IPS-18a (cell line): ENCODE results near the gene CDC42EP3.
A peak's percentile ranks its signal among the peaks of the same experiment; 100 is the strongest.

Source experiments
- H3K27ac ChIP-seq: one replicate; pipeline ENCODE4 v1.5.1; 2013; ENCODE audit warnings: low read length
- H3K27me3 ChIP-seq: one replicate; pipeline ENCODE4 v1.6.1; 2013; ENCODE audit warnings: mild to moderate bottlenecking, low read length; ENCODE audit not compliant: control insufficient read depth, insufficient read depth
- H3K36me3 ChIP-seq: one replicate; pipeline ENCODE4 v1.6.1; 2013; ENCODE audit warnings: low read depth, low read length; ENCODE audit not compliant: control insufficient read depth
- H3K4me1 ChIP-seq: one replicate; pipeline ENCODE4 v1.6.1; 2013; ENCODE audit warnings: low read depth, low read length; ENCODE audit not compliant: control insufficient read depth
- H3K4me3 ChIP-seq: one replicate; pipeline ENCODE4 v1.5.1; 2013; ENCODE audit warnings: low read length
- H3K9ac ChIP-seq: one replicate; pipeline ENCODE4 v1.6.1; 2013; ENCODE audit warnings: mild to moderate bottlenecking, low read length, moderate library complexity
- H3K9me3 ChIP-seq: one replicate; pipeline ENCODE4 v1.6.1; 2013; ENCODE audit warnings: low read depth, low read length; ENCODE audit not compliant: control insufficient read depth

The CDC42EP3 gene

GRCh38 chr2:37681587-37681986, 10.1 kb upstream of the CDC42EP3 start:
- Histone ChIP-seq H3K4me3 (no peak overlapping the region), H3K9me3 (no peaks in the 10 kb centered on the region), H3K9ac (no peak overlapping the region), H3K4me1 (peaks cover 3% of the 10 kb centered on the region), H3K27me3 (no peaks in the 10 kb centered on the region), H3K36me3 (no peaks in the 10 kb centered on the region), H3K27ac (no peak overlapping the region)

GRCh38 chr2:37679072-37679695, 7.7 kb upstream of the CDC42EP3 start:
- no peaks in the 10 kb centered on the region for H3K36me3 ChIP-seq
- H3K4me1 ChIP-seq, result peaks cover 25% of the 10 kb centered on the region
- no peak overlapping the region for H3K9ac ChIP-seq
- H3K9me3 ChIP-seq, result no peaks in the 10 kb centered on the region
- no peak overlapping the region for H3K4me3 ChIP-seq
- no peak overlapping the region for H3K27ac ChIP-seq
- H3K27me3 ChIP-seq, result no peaks in the 10 kb centered on the region

GRCh38 chr2:37676274-37676673, 4.8 kb upstream of the CDC42EP3 start:
- no peak overlapping the region for H3K9ac ChIP-seq
- no peaks in the 10 kb centered on the region for H3K9me3 ChIP-seq
- peaks cover 26% of the 10 kb centered on the region for H3K4me1 ChIP-seq
- H3K36me3 ChIP-seq, result no peaks in the 10 kb centered on the region
- no peak overlapping the region for H3K27ac ChIP-seq
- H3K4me3 ChIP-seq, result peak overlapping the region; percentile 0
- H3K27me3 ChIP-seq, result no peaks in the 10 kb centered on the region

GRCh38 chr2:37674946-37675345, 3.5 kb upstream of the CDC42EP3 start:
- Histone ChIP-seq H3K36me3 (no peaks in the 10 kb centered on the region), H3K27ac (no peak overlapping the region), H3K27me3 (peaks cover 6% of the 10 kb centered on the region), H3K4me3 (no peak overlapping the region), H3K4me1 (peaks cover 28% of the 10 kb centered on the region), H3K9ac (no peak overlapping the region), H3K9me3 (no peaks in the 10 kb centered on the region)

- peak overlapping the region; percentile 97 for H3K4me3 ChIP-seq
- peaks cover 39% of the 10 kb centered on the region for H3K4me1 ChIP-seq
- no peaks in the 10 kb centered on the region for H3K9me3 ChIP-seq
- peaks cover 6% of the 10 kb centered on the region for H3K27me3 ChIP-seq
- H3K9ac ChIP-seq, result peak overlapping the region; percentile 77
- H3K36me3 ChIP-seq, result no peaks in the 10 kb centered on the region
- H3K27ac ChIP-seq, result no peak overlapping the region
These were observed 1.4 kb upstream of the CDC42EP3 start for GRCh38 chr2:37672870-37673184.

DNA sequence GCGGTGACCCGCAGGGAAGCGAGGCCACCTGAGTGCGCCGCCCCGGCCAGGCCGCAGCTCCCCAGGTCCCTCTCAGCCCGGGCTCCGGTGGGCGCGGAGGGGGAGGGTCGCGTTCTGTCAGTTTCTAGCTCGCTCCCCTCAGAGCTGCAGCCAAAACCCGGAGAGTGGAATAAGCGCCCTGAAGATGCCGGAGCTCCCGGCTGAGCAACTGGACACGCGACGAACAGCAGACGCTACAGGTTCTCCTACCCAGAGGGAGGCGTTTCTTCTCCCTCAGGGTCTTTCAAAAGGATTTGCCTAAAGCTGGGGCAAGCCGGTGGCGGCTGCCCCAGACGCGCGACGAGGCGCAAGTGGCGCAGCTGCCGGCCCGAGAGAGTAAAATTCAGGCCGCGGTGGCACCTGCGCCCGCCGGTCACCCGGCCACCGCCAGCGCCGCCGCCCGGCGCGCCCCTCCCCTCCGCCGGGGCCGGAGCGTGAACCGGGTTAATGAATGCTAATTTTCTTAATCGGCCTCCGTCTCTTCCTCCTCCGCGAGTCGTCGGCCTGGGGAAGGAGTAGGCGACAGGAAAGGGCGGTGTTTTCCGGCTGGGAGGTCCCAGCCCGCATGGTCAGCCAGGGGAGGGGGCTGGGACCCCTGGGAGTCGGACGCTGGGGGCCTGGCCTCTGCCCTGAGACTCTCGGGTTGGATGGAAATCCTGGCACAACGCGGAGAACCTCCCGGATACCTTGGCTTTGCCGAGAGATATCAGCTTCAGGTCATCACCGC, 845 bp upstream of the CDC42EP3 start:
- Histone ChIP-seq H3K27me3 (peaks cover 6% of the 10 kb centered on the region), H3K4me3 (peak overlapping the region; percentile 97), H3K4me1 (peaks cover 39% of the 10 kb centered on the region), H3K36me3 (no peaks in the 10 kb centered on the region), H3K9me3 (no peaks in the 10 kb centered on the region), H3K9ac (peak overlapping the region; percentile 77), H3K27ac (no peak overlapping the region)

GRCh38 chr2:37671816-37672103, 318 bp upstream of the CDC42EP3 start:
- Histone ChIP-seq H3K27me3 (peaks cover 6% of the 10 kb centered on the region), H3K9me3 (no peaks in the 10 kb centered on the region), H3K4me1 (peaks cover 37% of the 10 kb centered on the region), H3K4me3 (peak overlapping the region; percentile 97), H3K36me3 (no peaks in the 10 kb centered on the region), H3K27ac (no peak overlapping the region), H3K9ac (peak overlapping the region; percentile 77)

- H3K4me1 ChIP-seq, result peaks cover 32% of the 10 kb centered on the region
- no peaks in the 10 kb centered on the region for H3K36me3 ChIP-seq
- no peak overlapping the region for H3K27ac ChIP-seq
These were observed 949 bp downstream of the CDC42EP3 start for GRCh38 chr2:37670378-37671008.

DNA sequence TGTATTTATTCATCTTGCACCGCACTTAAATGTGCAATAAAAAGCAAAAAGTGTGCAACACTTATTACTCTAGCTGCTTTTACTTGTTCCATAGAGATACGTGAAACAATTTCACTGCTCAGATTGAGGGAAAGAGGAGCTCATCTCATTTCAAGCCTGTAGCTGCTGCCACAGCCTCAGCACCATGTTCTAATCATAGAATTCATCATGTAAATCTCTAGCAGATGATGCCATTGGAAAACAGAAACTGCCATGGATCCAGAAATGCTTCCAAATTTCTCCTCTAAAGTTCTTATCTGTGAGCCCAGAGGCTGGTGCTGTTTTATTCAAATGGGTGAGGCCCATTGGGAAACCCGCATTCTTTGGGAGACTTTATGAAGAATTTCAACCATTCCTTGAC, 2.0 kb downstream of the CDC42EP3 start:
- Histone ChIP-seq H3K4me3 (peak overlapping the region; percentile 97), H3K9ac (no peak overlapping the region), H3K4me1 (peaks cover 23% of the 10 kb centered on the region), H3K36me3 (no peaks in the 10 kb centered on the region), H3K9me3 (no peaks in the 10 kb centered on the region), H3K27ac (no peak overlapping the region), H3K27me3 (peaks cover 6% of the 10 kb centered on the region)

More at GRCh38 chr2:37670378-37671008, 949 bp downstream of the CDC42EP3 start:
- Histone ChIP-seq H3K4me3 (peak overlapping the region; percentile 97), H3K9me3 (no peaks in the 10 kb centered on the region), H3K9ac (peak overlapping the region; percentile 54), H3K27me3 (peaks cover 6% of the 10 kb centered on the region)

DNA sequence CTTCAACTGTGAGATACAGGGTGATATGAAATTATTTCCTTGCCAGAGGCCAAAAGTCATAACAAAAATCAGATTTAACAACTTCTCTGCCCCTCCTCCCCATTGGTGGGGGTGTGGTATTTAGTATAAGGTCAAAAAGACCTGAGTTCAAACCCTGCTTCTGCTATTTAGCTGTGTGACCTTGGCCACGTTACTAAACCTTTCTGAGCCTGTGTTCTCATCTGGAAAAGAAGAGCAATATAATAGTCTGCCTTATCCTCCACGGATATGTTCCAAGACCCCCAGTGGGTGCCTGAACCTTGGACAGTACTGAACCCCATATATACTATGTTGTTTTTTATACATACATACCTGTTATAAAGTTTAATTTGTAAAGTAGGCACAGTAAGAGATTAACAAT, 3.7 kb downstream of the CDC42EP3 start:
- H3K4me3 ChIP-seq, result no peak overlapping the region
- H3K27me3 ChIP-seq, result peaks cover 6% of the 10 kb centered on the region
- H3K9me3 ChIP-seq, result no peaks in the 10 kb centered on the region
- H3K27ac ChIP-seq, result no peak overlapping the region
- H3K36me3 ChIP-seq, result no peaks in the 10 kb centered on the region
- H3K9ac ChIP-seq, result no peak overlapping the region
- H3K4me1 ChIP-seq, result peaks cover 19% of the 10 kb centered on the region

GRCh38 chr2:37666772-37667171, 4.7 kb downstream of the CDC42EP3 start:
- H3K9me3 ChIP-seq, result no peaks in the 10 kb centered on the region
- peaks cover 23% of the 10 kb centered on the region for H3K4me1 ChIP-seq
- H3K27me3 ChIP-seq, result peaks cover 6% of the 10 kb centered on the region
- H3K9ac ChIP-seq, result no peak overlapping the region
- no peak overlapping the region for H3K27ac ChIP-seq
- H3K4me3 ChIP-seq, result no peak overlapping the region
- no peaks in the 10 kb centered on the region for H3K36me3 ChIP-seq
